ENCODE data around the gene FAM25G. TPM values are rescaled to one million over a fixed set of nuclear protein-coding genes. Genes with fewer than 3 reads are reported as not detected.
A peak's percentile ranks its signal among the peaks of the same experiment; 100 is the strongest.
"Not testable (repeated sequence)": the region's sequence is repeated elsewhere in the genome, so short reads cannot be mapped to it uniquely, and the experiment has no call there.

FAM25G gene
- total RNA-seq, 1 donor from 2014 or later = not detected

DNA sequence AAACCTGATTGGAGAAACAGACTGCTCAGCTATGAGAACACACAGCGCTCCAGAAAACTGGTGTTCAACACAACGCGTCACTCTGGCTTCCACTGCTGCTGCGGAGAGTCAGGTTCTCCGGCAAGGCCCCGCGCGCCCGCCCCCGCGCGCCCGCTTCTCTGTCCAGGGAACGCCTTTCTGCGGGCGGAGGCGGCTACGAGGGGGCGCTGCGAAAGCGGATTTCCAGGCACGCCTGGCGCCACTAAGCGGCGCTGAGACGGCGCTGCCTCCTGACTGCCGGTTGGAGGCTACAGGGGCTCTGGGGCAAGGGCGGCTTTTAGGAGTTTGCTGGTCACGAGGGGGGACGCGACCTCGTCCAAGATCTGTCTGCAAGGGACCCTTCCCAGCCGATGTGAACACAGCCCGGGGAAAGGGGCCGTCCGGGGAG, 30.2 kb downstream of the FAM25G start:
- H3K27ac ChIP-seq; H3K9me3 ChIP-seq; H3K4me1 ChIP-seq; H3K36me3 ChIP-seq; H3K27me3 ChIP-seq (ENCODE audit: low read depth); intact Hi-C loops (cut with DNase I): not testable (repeated sequence)
- H3K4me3 ChIP-seq = peak overlapping the region; percentile 11
- TF ChIP-seq, protein P1, sequence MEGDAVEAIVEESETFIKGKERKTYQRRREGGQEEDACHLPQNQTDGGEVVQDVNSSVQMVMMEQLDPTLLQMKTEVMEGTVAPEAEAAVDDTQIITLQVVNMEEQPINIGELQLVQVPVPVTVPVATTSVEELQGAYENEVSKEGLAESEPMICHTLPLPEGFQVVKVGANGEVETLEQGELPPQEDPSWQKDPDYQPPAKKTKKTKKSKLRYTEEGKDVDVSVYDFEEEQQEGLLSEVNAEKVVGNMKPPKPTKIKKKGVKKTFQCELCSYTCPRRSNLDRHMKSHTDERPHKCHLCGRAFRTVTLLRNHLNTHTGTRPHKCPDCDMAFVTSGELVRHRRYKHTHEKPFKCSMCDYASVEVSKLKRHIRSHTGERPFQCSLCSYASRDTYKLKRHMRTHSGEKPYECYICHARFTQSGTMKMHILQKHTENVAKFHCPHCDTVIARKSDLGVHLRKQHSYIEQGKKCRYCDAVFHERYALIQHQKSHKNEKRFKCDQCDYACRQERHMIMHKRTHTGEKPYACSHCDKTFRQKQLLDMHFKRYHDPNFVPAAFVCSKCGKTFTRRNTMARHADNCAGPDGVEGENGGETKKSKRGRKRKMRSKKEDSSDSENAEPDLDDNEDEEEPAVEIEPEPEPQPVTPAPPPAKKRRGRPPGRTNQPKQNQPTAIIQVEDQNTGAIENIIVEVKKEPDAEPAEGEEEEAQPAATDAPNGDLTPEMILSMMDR (IDR thresholded peaks at IDR 0.05) = peak; percentile 15
- ATAC-seq (peak; percentile 89 to 91), DNase-seq (peak; percentile 67)

DNA sequence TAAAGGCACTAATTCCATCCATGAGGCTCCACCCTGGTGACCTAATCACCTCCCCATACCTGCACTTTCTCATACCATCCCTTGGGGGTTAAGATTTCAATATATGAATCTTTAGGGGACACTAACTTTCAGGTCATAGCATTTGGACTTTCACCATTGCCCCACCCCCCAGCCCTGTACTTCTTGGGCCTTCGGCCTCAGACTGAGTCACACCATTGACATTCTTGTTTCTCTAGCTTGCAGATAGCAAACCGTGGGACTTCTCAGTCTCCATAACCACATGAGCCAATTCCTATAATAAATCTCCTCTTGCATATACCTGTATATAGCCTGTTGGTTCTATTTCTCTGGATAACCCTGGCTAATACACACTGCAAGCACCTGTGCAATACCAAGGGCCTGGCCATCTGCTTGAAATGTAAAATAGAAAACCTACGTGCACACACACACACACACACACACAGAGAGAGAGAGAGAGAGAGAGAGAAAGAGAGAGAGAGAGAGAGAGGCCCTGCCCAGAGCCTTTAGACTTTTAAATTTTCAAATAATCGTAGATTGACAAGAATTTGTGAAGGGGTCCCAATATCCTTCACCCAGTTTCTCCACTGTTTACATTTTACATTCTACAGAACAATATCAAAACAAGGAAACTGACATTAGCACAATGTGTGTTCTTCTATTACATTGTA, 32.9 kb downstream of the FAM25G start:
- intact Hi-C loops (cut with DNase I) = no loop called here
- no peak overlapping the region for H3K27ac ChIP-seq
- H3K4me3 ChIP-seq = no peak overlapping the region
- H3K36me3 ChIP-seq = no peaks in the 10 kb centered on the region
- DNase-seq (no peak), ATAC-seq (no peak)
- TF ChIP-seq, protein P1 (IDR thresholded peaks at IDR 0.05) = no peak
- H3K27me3 ChIP-seq (ENCODE audit: low read depth) = no peaks in the 10 kb centered on the region
- H3K4me1 ChIP-seq = no peaks in the 10 kb centered on the region
- H3K9me3 ChIP-seq = no peaks in the 10 kb centered on the region

DNA sequence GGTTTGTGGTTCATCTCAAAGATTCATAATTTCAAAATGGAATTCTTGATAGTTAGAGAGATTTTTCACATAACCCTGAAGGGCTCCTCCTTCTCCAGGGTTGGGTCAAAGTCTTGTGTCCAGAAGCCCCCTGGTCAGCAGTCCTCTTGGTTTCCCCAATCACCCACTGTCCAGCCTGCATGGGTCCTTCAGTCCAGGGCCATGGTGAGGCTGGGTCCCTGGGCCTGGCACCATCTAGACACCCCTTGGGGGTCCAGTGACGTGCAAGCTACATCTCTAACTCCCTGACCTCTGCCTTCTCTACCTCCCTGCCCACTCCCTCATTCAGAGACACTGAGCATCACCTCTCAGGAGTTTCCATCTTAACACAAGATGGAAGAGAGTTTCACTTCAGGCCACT, 33.7 kb downstream of the FAM25G start:
- Histone ChIP-seq H3K27ac (no peak overlapping the region), H3K36me3 (no peaks in the 10 kb centered on the region), H3K9me3 (no peaks in the 10 kb centered on the region), H3K27me3 (ENCODE audit: low read depth) (peaks cover 1% of the 10 kb centered on the region), H3K4me1 (no peaks in the 10 kb centered on the region), H3K4me3 (no peak overlapping the region)
- TF ChIP-seq, protein P1 (IDR thresholded peaks at IDR 0.05) = no peak
- intact Hi-C loops (cut with DNase I) = no loop called here
- DNase-seq (no peak), ATAC-seq (no peak)

DNA sequence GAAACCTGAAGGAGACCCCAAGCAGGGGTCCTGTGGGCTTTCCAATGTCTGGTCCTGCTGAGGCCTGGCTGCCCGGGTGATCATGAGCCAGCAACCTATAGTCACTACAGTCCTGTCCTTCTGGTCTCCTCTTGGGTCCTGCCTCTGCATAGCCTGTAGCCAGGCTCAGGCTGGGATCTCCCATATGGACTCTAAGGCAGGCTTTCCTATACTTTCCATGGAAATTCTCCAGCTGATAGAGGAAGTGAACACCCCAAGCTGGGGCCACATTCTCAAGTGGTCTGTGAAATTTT, 34.0 kb downstream of the FAM25G start:
- no peak for ATAC-seq
- no peak overlapping the region for H3K4me3 ChIP-seq
- intact Hi-C loops (cut with DNase I) = no loop called here
- no peaks in the 10 kb centered on the region for H3K36me3 ChIP-seq
- no peaks in the 10 kb centered on the region for H3K9me3 ChIP-seq
- TF ChIP-seq, protein P1 (IDR thresholded peaks at IDR 0.05) = no peak
- no peaks in the 10 kb centered on the region for H3K4me1 ChIP-seq
- peaks cover 4% of the 10 kb centered on the region for H3K27me3 ChIP-seq (ENCODE audit: low read depth)
- no peak overlapping the region for H3K27ac ChIP-seq
- peak; percentile 24 for DNase-seq

DNA sequence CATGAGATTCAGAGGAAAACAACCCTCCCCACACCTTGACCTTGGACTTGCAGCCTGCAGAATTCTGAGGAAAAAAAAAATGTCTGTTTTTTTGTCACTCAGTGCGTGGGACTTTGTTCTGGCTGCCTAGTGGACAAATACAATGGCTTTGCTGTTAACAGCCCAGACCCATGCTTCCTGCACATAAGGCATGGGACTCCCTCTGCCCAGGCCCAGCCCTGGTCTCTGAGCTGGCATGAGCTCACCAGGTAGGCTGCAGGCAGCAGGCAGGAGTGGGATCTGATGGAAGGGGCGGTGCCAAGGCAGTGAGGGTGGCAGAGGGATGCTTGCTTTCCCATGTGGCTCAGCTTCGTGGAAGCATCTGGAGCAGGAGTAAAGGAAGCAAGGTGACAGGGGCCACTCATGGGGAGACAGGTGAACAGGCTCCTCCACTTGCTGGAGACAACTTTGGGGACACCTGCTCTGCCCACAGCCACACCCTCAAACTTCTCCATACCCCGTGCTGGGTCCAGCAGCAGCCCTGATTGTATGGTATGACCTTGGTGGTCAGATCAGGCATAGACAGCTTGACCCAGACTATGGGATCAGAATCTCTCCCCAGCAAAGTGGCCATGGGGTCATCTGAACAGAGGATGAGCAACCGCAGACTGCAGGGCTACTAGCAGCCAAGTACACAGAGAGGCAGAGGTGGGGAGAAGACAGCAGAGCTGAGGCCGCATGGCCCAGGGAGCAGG, 34.5 kb downstream of the FAM25G start:
- H3K27ac ChIP-seq = no peak overlapping the region
- TF ChIP-seq, protein P1 (IDR thresholded peaks at IDR 0.05) = no peak
- DNase-seq (peak; percentile 23), ATAC-seq (no peak)
- no peaks in the 10 kb centered on the region for H3K9me3 ChIP-seq
- intact Hi-C loops (cut with DNase I) = no loop called here
- no peaks in the 10 kb centered on the region for H3K36me3 ChIP-seq
- H3K4me1 ChIP-seq = no peaks in the 10 kb centered on the region
- H3K4me3 ChIP-seq = no peak overlapping the region
- H3K27me3 ChIP-seq (ENCODE audit: low read depth) = peaks cover 4% of the 10 kb centered on the region
